Activated T-helper 17 cell treated with anti-CD3 and anti-CD28 coated beads, Interleukin-2, amount 50 U/mL, for 72 hours (primary cell): ENCODE data around the gene FLNB. TPM values are rescaled to one million over a fixed set of nuclear protein-coding genes. Genes with fewer than 3 reads are reported as not detected.
"Not testable (repeated sequence)": the region's sequence is repeated elsewhere in the genome, so short reads cannot be mapped to it uniquely, and the experiment has no call there.

Experiments used
- ATAC-seq: fragments of 150-1000 bp; cut with Tn5 transposase; replicated peaks from 2 replicates; pipeline ENCODE4 v1.10.0; 2021; ENCODE audit warnings: mild to moderate bottlenecking, moderate library complexity
- H3K27ac Mint-ChIP-seq: one replicate; pipeline ENCODE4 v1.8.0; 2022; ENCODE audit warnings: mixed read lengths
- H3K27me3 Mint-ChIP-seq: one replicate; pipeline ENCODE4 v1.8.0; 2022; ENCODE audit warnings: mixed read lengths
- H3K36me3 Mint-ChIP-seq: one replicate; pipeline ENCODE4 v1.8.0; 2022; ENCODE audit warnings: low read depth, mild to moderate bottlenecking, mixed read lengths
- H3K4me1 Mint-ChIP-seq: one replicate; pipeline ENCODE4 v1.8.0; 2022; ENCODE audit warnings: mixed read lengths
- H3K4me3 Mint-ChIP-seq: one replicate; pipeline ENCODE4 v1.8.0; 2022; ENCODE audit warnings: mild to moderate bottlenecking, mixed read lengths
- H3K9me3 Mint-ChIP-seq: one replicate; pipeline ENCODE4 v1.8.0; 2022; ENCODE audit warnings: mixed read lengths
- total RNA-seq, 2 donors: library from RNA; stranded (reverse); gene quantifications; one replicate each; pipeline ENCODE4 v1.2.3, GENCODE V29; 2022

The FLNB gene
- total RNA-seq, 2 donors from 2014 or later: 22.5 to 23.6 TPM

GRCh38 chr3:58055891-58056290 lies 47.7 kb downstream of the FLNB start:
- ATAC-seq: not testable (repeated sequence)

GRCh38 chr3:58058361-58059263 lies 50.4 kb downstream of the FLNB start:
- no peaks in the 10 kb centered on the region for H3K27me3 Mint-ChIP-seq
- H3K9me3 Mint-ChIP-seq: no peaks in the 10 kb centered on the region
- no peak overlapping the region for H3K4me3 Mint-ChIP-seq
- no peak overlapping the region for H3K27ac Mint-ChIP-seq
- no peaks in the 10 kb centered on the region for H3K36me3 Mint-ChIP-seq
- no peak for ATAC-seq
- H3K4me1 Mint-ChIP-seq: peaks cover 5% of the 10 kb centered on the region

More at GRCh38 chr3:58055891-58056290, 47.7 kb downstream of the FLNB start:
- not testable (repeated sequence) for H3K27me3 Mint-ChIP-seq, H3K27ac Mint-ChIP-seq, H3K4me3 Mint-ChIP-seq, H3K9me3 Mint-ChIP-seq, H3K36me3 Mint-ChIP-seq, H3K4me1 Mint-ChIP-seq

GRCh38 chr3:58059349-58060321 lies 51.4 kb downstream of the FLNB start:
- peaks cover 5% of the 10 kb centered on the region for H3K4me1 Mint-ChIP-seq
- no peak overlapping the region for H3K4me3 Mint-ChIP-seq
- H3K27ac Mint-ChIP-seq: peak overlapping the region; percentile 9
- no peak for ATAC-seq
- H3K36me3 Mint-ChIP-seq: no peaks in the 10 kb centered on the region
- H3K27me3 Mint-ChIP-seq: no peaks in the 10 kb centered on the region
- no peaks in the 10 kb centered on the region for H3K9me3 Mint-ChIP-seq

GRCh38 chr3:58062472-58062871 lies 54.2 kb downstream of the FLNB start:
- no peak for ATAC-seq
- H3K36me3 Mint-ChIP-seq: no peaks in the 10 kb centered on the region
- H3K27ac Mint-ChIP-seq: no peak overlapping the region

GRCh38 chr3:58063022-58063815 lies 55.0 kb downstream of the FLNB start:
- Mint-ChIP-seq H3K27ac (no peak overlapping the region), H3K9me3 (no peaks in the 10 kb centered on the region), H3K27me3 (no peaks in the 10 kb centered on the region), H3K4me3 (no peak overlapping the region), H3K36me3 (no peaks in the 10 kb centered on the region), H3K4me1 (peaks cover 8% of the 10 kb centered on the region)
- no peak for ATAC-seq

More at GRCh38 chr3:58062472-58062871, 54.2 kb downstream of the FLNB start:
- no peak overlapping the region for H3K4me3 Mint-ChIP-seq
- H3K27me3 Mint-ChIP-seq: no peaks in the 10 kb centered on the region
- H3K4me1 Mint-ChIP-seq: peaks cover 5% of the 10 kb centered on the region
- no peaks in the 10 kb centered on the region for H3K9me3 Mint-ChIP-seq

GRCh38 chr3:58064923-58065638 lies 56.9 kb downstream of the FLNB start:
- Mint-ChIP-seq H3K4me3 (no peak overlapping the region), H3K27me3 (no peaks in the 10 kb centered on the region), H3K27ac (no peak overlapping the region), H3K36me3 (no peaks in the 10 kb centered on the region), H3K4me1 (peaks cover 5% of the 10 kb centered on the region), H3K9me3 (no peaks in the 10 kb centered on the region)
- peak; percentile 72 for ATAC-seq

- Mint-ChIP-seq H3K4me3 (no peak overlapping the region), H3K4me1 (peaks cover 5% of the 10 kb centered on the region), H3K36me3 (no peaks in the 10 kb centered on the region), H3K9me3 (no peaks in the 10 kb centered on the region), H3K27ac (no peak overlapping the region), H3K27me3 (no peaks in the 10 kb centered on the region)
- no peak for ATAC-seq
Observed at GRCh38 chr3:58065700-58066167, 57.5 kb downstream of the FLNB start.

- Mint-ChIP-seq H3K4me1 (peaks cover 5% of the 10 kb centered on the region), H3K4me3 (no peak overlapping the region), H3K27ac (no peak overlapping the region), H3K27me3 (no peaks in the 10 kb centered on the region), H3K36me3 (no peaks in the 10 kb centered on the region), H3K9me3 (no peaks in the 10 kb centered on the region)
- ATAC-seq: no peak
Observed at GRCh38 chr3:58066842-58067241, 58.6 kb downstream of the FLNB start.

GRCh38 chr3:58068122-58068809 lies 60.0 kb downstream of the FLNB start:
- Mint-ChIP-seq H3K4me1 (peaks cover 5% of the 10 kb centered on the region), H3K4me3 (no peak overlapping the region), H3K27me3 (no peaks in the 10 kb centered on the region), H3K36me3 (no peaks in the 10 kb centered on the region), H3K9me3 (no peaks in the 10 kb centered on the region), H3K27ac (no peak overlapping the region)
- ATAC-seq: no peak

GRCh38 chr3:58071480-58071971 lies 63.3 kb downstream of the FLNB start:
- no peak for ATAC-seq
- no peak overlapping the region for H3K27ac Mint-ChIP-seq
- H3K27me3 Mint-ChIP-seq: no peaks in the 10 kb centered on the region
- H3K4me1 Mint-ChIP-seq: peaks cover 15% of the 10 kb centered on the region
- no peaks in the 10 kb centered on the region for H3K36me3 Mint-ChIP-seq
- H3K4me3 Mint-ChIP-seq: no peak overlapping the region
- no peaks in the 10 kb centered on the region for H3K9me3 Mint-ChIP-seq

GRCh38 chr3:58072052-58072762 lies 64.0 kb downstream of the FLNB start:
- H3K27ac Mint-ChIP-seq: no peak overlapping the region
- H3K9me3 Mint-ChIP-seq: no peaks in the 10 kb centered on the region
- peaks cover 15% of the 10 kb centered on the region for H3K4me1 Mint-ChIP-seq
- H3K36me3 Mint-ChIP-seq: no peaks in the 10 kb centered on the region
- H3K27me3 Mint-ChIP-seq: no peaks in the 10 kb centered on the region
- no peak overlapping the region for H3K4me3 Mint-ChIP-seq
- ATAC-seq: no peak

GRCh38 chr3:58072763-58073130 lies 64.5 kb downstream of the FLNB start:
- ATAC-seq: no peak

More at GRCh38 chr3:58072763-58073130, 64.5 kb downstream of the FLNB start:
- Mint-ChIP-seq H3K4me1 (peaks cover 15% of the 10 kb centered on the region), H3K9me3 (no peaks in the 10 kb centered on the region), H3K36me3 (no peaks in the 10 kb centered on the region), H3K4me3 (no peak overlapping the region), H3K27ac (no peak overlapping the region), H3K27me3 (no peaks in the 10 kb centered on the region)
